ENCODE data around the gene KEAP1.

- TF ChIP-seq CTCF (IDR thresholded peaks at IDR 0.05; ENCODE audit: poor library complexity, severe bottlenecking) (no peak), EZH2 (IDR thresholded peaks at IDR 0.05; ENCODE audit: borderline replicate concordance, insufficient read depth, low read length, poor library complexity, severe bottlenecking) (no peak)
Measured at GRCh38 chr19:10546817-10547216, 43.7 kb upstream of the KEAP1 start.

Data from neural cell (in vitro differentiated cells).